B cell (primary cell): ENCODE results near the gene RBBP9.

ENCODE experiments used
- CTCF ChIP-seq: fragments of 200-600 bp; IDR thresholded peaks from one replicate; pipeline ENCODE4 v1.8.0; 2022; ENCODE audit warnings: antibody characterized with exemption, mild to moderate bottlenecking
- EZH2 ChIP-seq: IDR thresholded peaks from 2 replicates; pipeline ENCODE4 v1.6.1; 2012; ENCODE audit warnings: borderline replicate concordance, low read depth, mild to moderate bottlenecking, moderate library complexity, low read length; ENCODE audit not compliant: insufficient read depth, poor library complexity, severe bottlenecking

GRCh38 chr20:18504479-18505060, 7.5 kb upstream of the RBBP9 start:
- TF ChIP-seq CTCF = no peak
- no peak for TF ChIP-seq EZH2
